Measurements from ENCODE around the gene RGS1. TPM values are rescaled to one million over a fixed set of nuclear protein-coding genes. Genes with fewer than 3 reads are reported as not detected.
"Not testable (repeated sequence)": the region's sequence is repeated elsewhere in the genome, so short reads cannot be mapped to it uniquely, and the experiment has no call there.

Gene RGS1
- total RNA-seq, 2 experiments from 2014 or later = 0.79 TPM; not detected in 1

DNA sequence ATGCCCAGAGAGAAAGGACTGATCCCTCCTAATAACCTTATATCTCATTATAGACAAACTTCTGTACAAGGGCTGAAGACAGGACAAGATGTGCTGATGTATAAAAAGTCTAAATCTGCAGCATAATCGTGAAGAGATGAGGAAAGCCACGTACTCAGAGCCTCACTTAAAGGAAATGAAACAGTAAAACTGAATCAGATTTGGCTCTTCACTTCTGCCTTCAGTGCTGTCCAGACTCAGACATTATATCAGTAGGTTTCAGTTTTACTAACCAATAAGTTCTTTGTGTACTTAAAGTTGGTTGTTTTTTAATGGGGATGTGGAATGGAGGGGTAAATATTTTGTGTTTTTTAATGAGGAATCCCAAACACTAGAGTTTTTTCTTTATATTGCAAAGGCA, 45.3 kb upstream of the RGS1 start:
- CTCF ChIA-PET (ENCODE audit: unreplicated experiment) = no interaction called here
- no peaks in the 10 kb centered on the region for H3K79me2 ChIP-seq (ENCODE audit: insufficient read depth, low read depth, low read length)
- no peaks in the 10 kb centered on the region for H3K9me3 ChIP-seq (ENCODE audit: low read length)
- TF ChIP-seq EZH2phosphoT487 (IDR thresholded peaks at IDR 0.05; ENCODE audit: borderline replicate concordance, low read depth, low read length) (no peak), CTCF (conservative IDR thresholded peaks at IDR 0.05; ENCODE audit: low read length) (no peak)
- DNase-seq (ENCODE audit: low spot score) = peak; percentile 12
- H2AFZ ChIP-seq (ENCODE audit: low read length) = no peak overlapping the region
- no peak overlapping the region for H3K27ac ChIP-seq (ENCODE audit: low read depth, low read length, poor library complexity, severe bottlenecking)
- H3K4me2 ChIP-seq (ENCODE audit: low read length) = no peak overlapping the region
- intact Hi-C loops (cut with micrococcal nuclease; ENCODE audit: unreplicated experiment) = no loop called here
- no peaks in the 10 kb centered on the region for H4K20me1 ChIP-seq (ENCODE audit: insufficient read depth, low read length)
- POLR2A ChIA-PET = interaction anchor here (3.6 kb wide), 1 partner anchor 10 kb away, joined by 29 read pairs; no protein-coding TSS in a partner anchor
- H3K9me2 ChIP-seq (ENCODE audit: insufficient read depth, low read length) = no peaks in the 10 kb centered on the region
- BruUV-seq (replicated peaks) = no TSS peak
- peaks cover 5% of the 10 kb centered on the region for H3K4me1 ChIP-seq (ENCODE audit: insufficient read depth, low read length, poor library complexity, severe bottlenecking)
- no peak overlapping the region for H3K4me3 ChIP-seq (ENCODE audit: low read depth, low read length, poor library complexity, severe bottlenecking)
- H3K36me3 ChIP-seq (ENCODE audit: insufficient read depth, low read length) = no peaks in the 10 kb centered on the region

GRCh38 chr1:192531037-192531703, 44.4 kb upstream of the RGS1 start:
- H3K4me1 ChIP-seq (ENCODE audit: insufficient read depth, low read length, poor library complexity, severe bottlenecking); H3K79me2 ChIP-seq (ENCODE audit: insufficient read depth, low read depth, low read length); BruUV-seq (replicated peaks); DNase-seq (ENCODE audit: low spot score); intact Hi-C loops (cut with micrococcal nuclease; ENCODE audit: unreplicated experiment); H3K27ac ChIP-seq (ENCODE audit: low read depth, low read length, poor library complexity, severe bottlenecking); CTCF ChIA-PET (ENCODE audit: unreplicated experiment); H3K9me3 ChIP-seq (ENCODE audit: low read length); POLR2A ChIA-PET; H3K4me2 ChIP-seq (ENCODE audit: low read length); H4K20me1 ChIP-seq (ENCODE audit: insufficient read depth, low read length); H2AFZ ChIP-seq (ENCODE audit: low read length); H3K9me2 ChIP-seq (ENCODE audit: insufficient read depth, low read length); H3K4me3 ChIP-seq (ENCODE audit: low read depth, low read length, poor library complexity, severe bottlenecking); H3K36me3 ChIP-seq (ENCODE audit: insufficient read depth, low read length): not testable (repeated sequence)

DNA sequence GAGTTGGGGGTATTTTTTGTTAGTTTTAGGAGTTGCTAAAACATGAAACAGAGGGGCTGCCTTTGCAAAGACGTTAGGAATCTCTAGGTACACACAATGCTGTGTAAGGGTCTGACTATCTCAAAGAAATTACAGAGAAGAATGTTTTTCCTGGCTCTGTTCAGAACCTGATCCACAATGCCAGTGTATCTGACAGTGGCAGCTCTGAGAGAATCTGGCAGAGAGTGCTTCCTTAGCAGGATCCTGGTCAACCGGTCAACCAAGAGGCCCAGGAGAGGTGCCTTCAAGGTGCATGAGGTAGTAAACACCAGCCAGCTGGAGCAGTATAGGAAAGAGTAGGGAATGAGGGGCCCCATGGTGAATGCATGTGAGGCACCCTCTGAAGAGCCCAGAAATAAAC, 40.9 kb upstream of the RGS1 start:
- Histone ChIP-seq H3K4me2 (ENCODE audit: low read length) (no peak overlapping the region), H3K36me3 (ENCODE audit: insufficient read depth, low read length) (no peaks in the 10 kb centered on the region; the same call in 1 of the 2 replicates), H3K9me3 (ENCODE audit: low read length) (peaks cover 8% of the 10 kb centered on the region; the same call in 1 of the 2 replicates), H3K27ac (ENCODE audit: low read depth, low read length, poor library complexity, severe bottlenecking) (no peak overlapping the region), H3K4me1 (ENCODE audit: insufficient read depth, low read length, poor library complexity, severe bottlenecking) (peaks cover 19% of the 10 kb centered on the region), H2AFZ (ENCODE audit: low read length) (no peak overlapping the region), H3K79me2 (ENCODE audit: insufficient read depth, low read depth, low read length) (no peaks in the 10 kb centered on the region), H3K4me3 (ENCODE audit: low read depth, low read length, poor library complexity, severe bottlenecking) (no peak overlapping the region), H4K20me1 (ENCODE audit: insufficient read depth, low read length) (no peaks in the 10 kb centered on the region), H3K9me2 (ENCODE audit: insufficient read depth, low read length) (no peaks in the 10 kb centered on the region)
- intact Hi-C loops (cut with micrococcal nuclease; ENCODE audit: unreplicated experiment) = no loop called here
- BruUV-seq (replicated peaks) = no TSS peak
- TF ChIP-seq CTCF (conservative IDR thresholded peaks at IDR 0.05; ENCODE audit: low read length) (no peak), EZH2phosphoT487 (IDR thresholded peaks at IDR 0.05; ENCODE audit: borderline replicate concordance, low read depth, low read length) (no peak)
- DNase-seq (ENCODE audit: low spot score) = no peak
- POLR2A ChIA-PET = no interaction called here
- CTCF ChIA-PET (ENCODE audit: unreplicated experiment) = no interaction called here

All from OCI-LY7 (cell line).